Measurements from ENCODE around the gene SLC12A4.
"Not testable (repeated sequence)": the region's sequence is repeated elsewhere in the genome, so short reads cannot be mapped to it uniquely, and the experiment has no call there.

- not testable (repeated sequence) for TF ChIP-seq POLR2AphosphoS5 (IDR thresholded peaks at IDR 0.05; ENCODE audit: borderline replicate concordance, low read depth, low read length); EZH2 (IDR thresholded peaks at IDR 0.05); FOXP2 (optimal IDR thresholded peaks at IDR 0.05; ENCODE audit: control extremely low read depth, extremely low read length, insufficient read depth)
Measured at GRCh38 chr16:67998231-67998778, 29.9 kb upstream of the SLC12A4 start.
